CD1c-positive myeloid dendritic cell (primary cell): ENCODE results near the gene MMGT1.
"Not testable (repeated sequence)": the region's sequence is repeated elsewhere in the genome, so short reads cannot be mapped to it uniquely, and the experiment has no call there.

Source experiments
- DNase-seq: peaks from one replicate; pipeline ENCODE4 v3.0.0-alpha.2; 2016; ENCODE audit errors: extremely low spot score

The MMGT1 gene

DNA sequence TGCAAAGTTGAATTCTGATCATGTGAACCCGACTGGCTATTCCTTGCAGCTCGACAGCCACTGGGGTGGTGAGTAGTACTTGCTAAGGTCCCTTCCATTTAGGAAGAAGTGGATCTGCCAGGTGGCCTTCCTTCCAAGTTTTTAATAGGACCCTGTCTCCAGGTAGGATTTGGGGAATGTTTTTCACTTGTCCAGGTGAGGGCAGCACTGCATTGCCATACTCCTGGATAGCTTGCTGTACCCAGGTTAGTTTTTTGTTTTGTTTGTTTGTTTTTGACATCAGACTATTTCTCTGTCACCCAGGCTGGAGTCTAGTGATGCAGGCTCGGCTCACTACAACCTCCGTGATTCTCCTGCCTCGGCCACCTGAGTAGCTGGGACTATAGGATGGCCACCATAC lies 50.4 kb downstream of the MMGT1 start:
- no peak for DNase-seq

DNA sequence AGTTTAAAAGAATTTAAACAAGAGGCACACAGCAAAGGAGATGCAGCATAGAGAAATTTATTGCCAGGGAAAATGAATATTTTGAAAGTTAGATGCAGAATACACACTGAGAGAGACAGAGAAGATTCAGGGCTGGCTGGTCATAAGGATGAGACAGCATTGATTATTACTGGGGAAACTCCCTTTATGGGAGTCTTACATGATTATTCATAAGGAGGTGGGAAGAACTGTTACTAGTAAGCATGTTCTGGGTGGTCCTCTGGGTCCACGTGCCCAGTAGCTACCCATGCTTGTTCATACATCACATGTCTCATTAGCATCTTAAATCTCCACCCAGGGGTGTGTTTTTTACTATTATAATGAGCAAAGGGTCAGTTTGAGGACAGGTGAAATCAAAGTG lies 53.3 kb downstream of the MMGT1 start:
- DNase-seq: not testable (repeated sequence)

DNA sequence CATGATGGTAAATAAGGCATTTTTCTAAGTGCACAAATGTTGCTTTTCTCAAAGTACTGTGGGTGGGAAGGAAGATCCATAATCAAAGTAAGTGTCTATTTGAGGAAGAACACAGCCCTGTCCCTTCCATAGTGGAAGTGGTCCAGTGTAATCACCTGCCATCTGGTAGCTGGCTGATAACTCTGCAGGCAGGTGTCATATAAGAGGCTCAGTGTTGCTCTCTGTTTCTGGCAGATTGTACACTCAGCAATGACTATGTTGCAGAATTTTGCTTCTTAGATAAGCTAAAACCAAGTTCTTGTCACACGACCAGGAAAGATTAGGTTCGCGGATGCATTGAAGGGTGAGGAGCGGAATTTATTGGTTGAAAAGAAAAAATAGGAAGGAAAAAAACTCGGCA lies 59.4 kb downstream of the MMGT1 start:
- DNase-seq: no peak
